HG03432 (cell line): ENCODE results near the gene UGT1A8.

ENCODE experiments used
- ATAC-seq: cut with Tn5 transposase; IDR thresholded peaks from one replicate; pipeline ENCODE4 v1.9.1; 2021; ENCODE audit warnings: mild to moderate bottlenecking, moderate library complexity; ENCODE audit not compliant: unreplicated experiment

Gene UGT1A8

GRCh38 chr2:233794128-233794658 lies 176.8 kb downstream of the UGT1A8 start:
- ATAC-seq: no peak

- ATAC-seq: no peak
Observed at GRCh38 chr2:233795735-233796171, 178.3 kb downstream of the UGT1A8 start.

- no peak for ATAC-seq
Observed at GRCh38 chr2:233796254-233796653, 178.8 kb downstream of the UGT1A8 start.

- no peak for ATAC-seq
Observed at GRCh38 chr2:233798335-233799086, 181.1 kb downstream of the UGT1A8 start.

GRCh38 chr2:233799087-233799665 lies 181.7 kb downstream of the UGT1A8 start:
- no peak for ATAC-seq

- ATAC-seq: no peak
Observed at GRCh38 chr2:233799716-233800115, 182.3 kb downstream of the UGT1A8 start.

GRCh38 chr2:233800208-233800607 lies 182.8 kb downstream of the UGT1A8 start:
- ATAC-seq: no peak

GRCh38 chr2:233801357-233802131 lies 184.1 kb downstream of the UGT1A8 start:
- ATAC-seq: no peak

- no peak for ATAC-seq
Observed at GRCh38 chr2:233802132-233802815, 184.8 kb downstream of the UGT1A8 start.

- ATAC-seq: no peak
Observed at GRCh38 chr2:233803292-233803911, 186.0 kb downstream of the UGT1A8 start.

- no peak for ATAC-seq
Observed at GRCh38 chr2:233803994-233804393, 186.6 kb downstream of the UGT1A8 start.

- no peak for ATAC-seq
Observed at GRCh38 chr2:233807215-233807865, 189.9 kb downstream of the UGT1A8 start.

GRCh38 chr2:233807966-233808935 lies 190.8 kb downstream of the UGT1A8 start:
- no peak for ATAC-seq

GRCh38 chr2:233810385-233810784 lies 193.0 kb downstream of the UGT1A8 start:
- no peak for ATAC-seq

- ATAC-seq: no peak
Observed at GRCh38 chr2:233811087-233811486, 193.7 kb downstream of the UGT1A8 start.

GRCh38 chr2:233811732-233812131 lies 194.3 kb downstream of the UGT1A8 start:
- no peak for ATAC-seq

GRCh38 chr2:233813236-233814055 lies 196.0 kb downstream of the UGT1A8 start:
- ATAC-seq: no peak
